IPS-20b (cell line): ENCODE data around the gene GPR107.
A peak's percentile ranks its signal among the peaks of the same experiment; 100 is the strongest.

Source experiments
- H3K27ac ChIP-seq: one replicate; pipeline ENCODE4 v1.5.1; 2013; ENCODE audit warnings: low read length
- H3K27me3 ChIP-seq: 2 replicates; pipeline ENCODE4 v1.6.1; 2013; ENCODE audit warnings: mild to moderate bottlenecking, low read length, inconsistent platforms; ENCODE audit not compliant: insufficient read depth
- H3K36me3 ChIP-seq: 2 replicates; pipeline ENCODE4 v1.6.1; 2013; ENCODE audit warnings: low read depth, mild to moderate bottlenecking, inconsistent platforms, low read length, moderate library complexity; ENCODE audit not compliant: insufficient read depth
- H3K4me1 ChIP-seq: 2 replicates; pipeline ENCODE4 v1.6.1; 2013; ENCODE audit warnings: mild to moderate bottlenecking, control low read depth, inconsistent platforms, low read length, moderate library complexity; ENCODE audit not compliant: insufficient read depth
- H3K4me3 ChIP-seq: 2 replicates; pipeline ENCODE4 v1.5.1; 2013; ENCODE audit warnings: mild to moderate bottlenecking, low read length, inconsistent platforms
- H3K9ac ChIP-seq: 2 replicates; pipeline ENCODE4 v1.6.1; 2013; ENCODE audit warnings: low read depth, mild to moderate bottlenecking, inconsistent platforms, low read length, moderate library complexity
- H3K9me3 ChIP-seq: 2 replicates; pipeline ENCODE4 v1.6.1; 2013; ENCODE audit warnings: mild to moderate bottlenecking, low read depth, low read length, inconsistent platforms; ENCODE audit not compliant: insufficient read depth

Gene GPR107

DNA sequence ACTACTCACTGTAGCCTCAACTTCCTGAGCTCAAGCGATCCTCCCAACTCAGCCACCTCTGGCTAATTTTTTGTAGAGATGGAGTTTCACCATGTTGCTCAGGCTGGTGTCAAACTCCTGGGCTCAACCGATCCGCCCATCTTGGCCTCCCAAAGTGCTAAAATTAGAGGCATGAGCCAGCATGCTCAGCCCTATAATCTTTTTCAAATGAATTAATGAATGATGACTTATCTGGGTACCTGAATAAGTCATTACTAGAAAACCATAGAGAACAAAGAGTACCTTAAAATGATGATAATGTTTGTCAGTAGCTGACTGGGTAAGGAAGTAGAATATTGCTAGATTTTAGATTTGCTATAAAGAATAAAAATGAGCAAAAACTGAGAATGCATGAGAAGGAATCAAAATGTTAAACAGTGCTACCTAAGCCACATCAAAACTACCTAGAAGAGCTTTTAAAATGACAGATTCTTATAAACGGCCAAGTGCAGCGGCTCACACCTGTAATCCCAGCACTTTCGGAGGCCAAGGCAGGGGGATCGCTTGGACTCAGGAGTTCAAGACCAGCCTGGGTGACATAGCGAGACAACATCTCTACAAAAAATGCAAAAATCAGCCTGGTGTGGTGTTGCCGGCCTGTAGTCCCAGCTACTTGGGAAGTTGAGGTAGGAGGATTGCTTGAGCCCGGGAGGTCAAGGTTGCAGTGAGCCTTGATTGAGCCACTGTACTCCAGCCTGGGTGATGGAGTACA is 24.3 kb upstream of the GPR107 start:
- H3K27me3 ChIP-seq: no peaks in the 10 kb centered on the region
- no peaks in the 10 kb centered on the region for H3K36me3 ChIP-seq
- no peaks in the 10 kb centered on the region for H3K4me1 ChIP-seq
- no peak overlapping the region for H3K9ac ChIP-seq
- no peak overlapping the region for H3K4me3 ChIP-seq
- H3K27ac ChIP-seq: no peak overlapping the region
- H3K9me3 ChIP-seq: no peaks in the 10 kb centered on the region

DNA sequence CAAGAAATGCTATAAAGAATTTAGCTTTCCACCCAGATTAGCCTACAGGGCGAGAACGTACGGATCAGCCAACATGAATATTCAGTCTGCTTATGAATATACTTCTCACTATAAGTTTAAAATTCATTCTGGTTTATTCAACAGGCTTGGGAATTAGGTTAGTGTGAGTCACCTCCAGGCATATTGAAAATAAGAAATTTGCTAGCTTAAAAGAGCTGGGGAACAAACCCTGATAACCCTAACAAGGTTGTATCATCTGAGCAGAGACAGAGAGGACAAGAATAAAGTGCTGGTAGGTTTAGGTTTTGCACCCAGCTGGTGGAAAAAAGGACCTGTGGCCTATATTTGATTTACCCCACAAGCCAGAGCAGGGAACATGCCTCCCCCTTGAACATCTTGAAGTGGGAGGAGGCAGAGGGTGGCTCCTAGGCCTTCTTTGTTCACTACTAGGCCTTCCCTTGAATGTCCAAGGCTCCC is 23.0 kb upstream of the GPR107 start:
- Histone ChIP-seq H3K9me3 (no peaks in the 10 kb centered on the region), H3K36me3 (no peaks in the 10 kb centered on the region), H3K27ac (no peak overlapping the region), H3K4me3 (no peak overlapping the region), H3K27me3 (no peaks in the 10 kb centered on the region), H3K9ac (no peak overlapping the region), H3K4me1 (no peaks in the 10 kb centered on the region)

- no peaks in the 10 kb centered on the region for H3K9me3 ChIP-seq
- no peaks in the 10 kb centered on the region for H3K27me3 ChIP-seq
- no peak overlapping the region for H3K4me3 ChIP-seq
- H3K36me3 ChIP-seq: no peaks in the 10 kb centered on the region
- no peaks in the 10 kb centered on the region for H3K4me1 ChIP-seq
- no peak overlapping the region for H3K9ac ChIP-seq
- no peak overlapping the region for H3K27ac ChIP-seq
Measured at GRCh38 chr9:130034570-130034969, 19.1 kb upstream of the GPR107 start.

- 0 out of 2 replicates have a peak, but pooled peaks cover under 1% of the 10 kb centered on the region for H3K4me1 ChIP-seq
- no peaks in the 10 kb centered on the region for H3K9me3 ChIP-seq
- H3K27ac ChIP-seq: no peak overlapping the region
- H3K27me3 ChIP-seq: peaks cover 2% of the 10 kb centered on the region
- H3K4me3 ChIP-seq: no peak overlapping the region
- no peak overlapping the region for H3K9ac ChIP-seq
- H3K36me3 ChIP-seq: no peaks in the 10 kb centered on the region
Measured at GRCh38 chr9:130036099-130036498, 17.6 kb upstream of the GPR107 start.

- Histone ChIP-seq H3K36me3 (no peaks in the 10 kb centered on the region), H3K4me3 (no peak overlapping the region), H3K27me3 (peaks cover 22% of the 10 kb centered on the region), H3K9ac (no peak overlapping the region), H3K4me1 (peaks cover 4% of the 10 kb centered on the region; the same call in 1 of the 2 replicates), H3K27ac (no peak overlapping the region), H3K9me3 (no peaks in the 10 kb centered on the region)
Measured at GRCh38 chr9:130039528-130040147, 14.1 kb upstream of the GPR107 start.

DNA sequence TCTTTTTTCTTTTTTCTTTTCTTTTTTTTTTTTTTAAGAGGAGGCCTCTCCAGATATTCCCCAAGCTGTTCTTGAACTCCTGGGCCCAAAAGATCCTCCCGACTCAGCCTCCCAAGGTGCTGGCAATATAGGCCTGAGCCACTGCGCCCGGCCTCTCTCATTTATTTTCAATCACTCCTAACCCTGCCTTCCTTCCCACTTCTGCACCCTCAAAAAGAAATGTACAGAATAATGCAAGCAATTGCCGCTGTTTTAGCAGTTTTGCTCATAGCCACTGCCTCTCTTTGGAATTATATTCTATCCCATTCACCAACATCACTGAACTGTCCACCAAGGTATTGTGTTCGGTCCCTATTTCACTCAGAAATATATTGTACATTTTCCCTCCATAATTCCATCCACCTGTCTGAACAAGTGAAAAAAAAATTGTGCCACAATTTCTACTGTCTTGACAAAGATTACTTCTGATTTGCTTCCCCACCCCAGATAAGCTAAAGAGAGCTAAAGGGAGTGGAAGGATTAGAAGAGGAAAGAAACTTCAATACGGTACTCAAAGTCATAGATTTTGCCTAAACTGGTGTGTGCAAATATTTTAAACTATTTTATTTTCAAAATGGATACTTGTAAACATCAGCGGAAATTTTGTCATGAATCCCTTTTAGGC is 12.6 kb upstream of the GPR107 start:
- H3K36me3 ChIP-seq: no peaks in the 10 kb centered on the region
- H3K4me1 ChIP-seq: peaks cover 7% of the 10 kb centered on the region; the same call in 1 of the 2 replicates
- H3K27me3 ChIP-seq: peaks cover 22% of the 10 kb centered on the region
- peak overlapping the region; percentile 85; the same call in 1 of the 2 replicates for H3K4me3 ChIP-seq
- H3K27ac ChIP-seq: no peak overlapping the region
- H3K9ac ChIP-seq: no peak overlapping the region
- H3K9me3 ChIP-seq: no peaks in the 10 kb centered on the region

DNA sequence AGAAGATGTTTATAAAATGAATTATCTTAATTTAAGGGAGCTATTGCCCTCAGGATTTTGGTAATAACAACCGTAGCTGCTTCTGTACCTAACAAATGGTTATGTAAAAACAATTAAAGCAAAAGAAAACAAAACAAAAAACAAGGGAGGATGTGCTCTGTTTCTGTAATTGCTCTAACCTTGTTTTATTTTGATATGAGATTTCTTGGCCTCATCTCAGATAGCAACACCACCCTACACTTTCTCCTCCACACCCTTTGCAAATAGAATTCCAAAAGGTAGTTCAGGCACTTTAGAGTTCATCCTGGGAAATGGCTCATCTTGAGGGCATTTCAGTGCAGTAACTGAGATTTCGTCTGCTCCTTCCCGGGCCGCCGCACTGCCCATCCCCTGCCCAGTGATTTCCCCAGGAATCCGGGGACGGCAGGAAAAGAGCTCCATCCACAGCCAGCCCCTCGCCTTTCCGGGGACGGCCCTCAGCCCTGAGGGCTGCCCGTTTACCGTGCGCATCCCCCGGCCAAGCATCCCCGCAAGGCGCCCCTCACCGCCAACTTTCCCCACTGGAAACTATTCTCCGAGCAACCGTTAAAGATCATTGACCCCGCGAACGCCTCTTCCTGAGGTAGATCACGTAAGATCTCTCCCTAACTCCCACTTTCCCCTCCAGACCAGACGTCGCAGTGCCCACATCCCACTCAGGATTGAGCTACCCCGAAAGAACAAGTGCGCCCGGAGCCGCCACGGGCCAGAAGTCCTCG is 11.9 kb upstream of the GPR107 start:
- H3K27ac ChIP-seq: no peak overlapping the region
- H3K9me3 ChIP-seq: no peaks in the 10 kb centered on the region
- H3K9ac ChIP-seq: peak overlapping the region; percentile 73
- H3K4me1 ChIP-seq: peaks cover 7% of the 10 kb centered on the region; the same call in 1 of the 2 replicates
- no peaks in the 10 kb centered on the region for H3K36me3 ChIP-seq
- H3K4me3 ChIP-seq: peak overlapping the region; percentile 85
- H3K27me3 ChIP-seq: peaks cover 22% of the 10 kb centered on the region

DNA sequence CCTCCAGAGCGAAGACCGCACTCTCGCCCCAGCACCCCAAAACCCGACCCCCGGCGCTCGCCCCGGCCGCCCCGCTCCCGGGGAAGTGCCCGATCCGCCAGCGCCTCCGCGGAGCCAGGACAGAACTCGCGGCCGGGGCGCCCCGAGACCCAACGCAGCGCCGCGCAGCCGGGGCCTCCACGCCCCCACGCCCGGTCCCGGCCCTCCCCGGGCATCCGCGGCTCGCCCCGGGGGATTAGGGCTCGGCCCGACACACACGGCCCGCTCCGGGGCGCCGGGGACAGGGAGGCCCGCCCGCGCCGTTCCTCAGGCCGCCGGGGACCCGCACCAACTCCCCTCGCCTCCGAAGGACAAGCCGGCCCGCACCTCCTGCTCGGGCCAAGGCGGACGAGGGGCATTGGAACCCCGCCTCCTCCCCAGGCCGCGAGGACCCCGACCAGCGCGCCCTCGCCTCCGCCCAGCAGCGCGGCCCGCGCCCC is 11.3 kb upstream of the GPR107 start:
- Histone ChIP-seq H3K4me1 (peaks cover 7% of the 10 kb centered on the region; the same call in 1 of the 2 replicates), H3K9ac (peak overlapping the region; percentile 73), H3K36me3 (no peaks in the 10 kb centered on the region), H3K27me3 (peaks cover 22% of the 10 kb centered on the region), H3K9me3 (no peaks in the 10 kb centered on the region), H3K27ac (no peak overlapping the region), H3K4me3 (peak overlapping the region; percentile 85)

- Histone ChIP-seq H3K36me3 (no peaks in the 10 kb centered on the region), H3K4me1 (peaks cover 7% of the 10 kb centered on the region; the same call in 1 of the 2 replicates), H3K27ac (no peak within 1 kb of the TSS), H3K4me3 (peak within 1 kb of the TSS; percentile 85), H3K9ac (peak within 1 kb of the TSS; percentile 73), H3K9me3 (no peaks in the 10 kb centered on the region), H3K27me3 (peaks cover 22% of the 10 kb centered on the region)
Measured at GRCh38 chr9:130042885-130043653, 10.6 kb upstream of the GPR107 start, which contains the start of gene FNBP1. FNBP1 (minus strand) TSS chr9:130043189; CDS start chr9:130042975, 214 bp downstream.

- Histone ChIP-seq H3K4me3 (peak overlapping the region; percentile 59), H3K27ac (no peak overlapping the region), H3K4me1 (peaks cover 7% of the 10 kb centered on the region; the same call in 1 of the 2 replicates), H3K27me3 (peaks cover 22% of the 10 kb centered on the region), H3K36me3 (no peaks in the 10 kb centered on the region), H3K9me3 (no peaks in the 10 kb centered on the region), H3K9ac (peak overlapping the region; percentile 63; the same call in 1 of the 2 replicates)
Measured at GRCh38 chr9:130043654-130044623, 9.8 kb upstream of the GPR107 start.
